SK-N-SH treated with all-trans-retinoic acid at 6 μM for 48 hours (cell line): ENCODE data around the gene TUBGCP3.

Experiments
- ATAC-seq: fragments of 200-7000 bp; cut with Tn5 transposase; 3 replicates; pipeline ENCODE4 v1.9.1; 2020; ENCODE audit warnings: mild to moderate bottlenecking, moderate library complexity
- ARNTL ChIP-seq: fragments of 450-650 bp; formaldehyde crosslinking; IDR thresholded peaks from 2 replicates; pipeline ENCODE4 v1.5.0; 2020; ENCODE audit warnings: low read depth, mild to moderate bottlenecking, moderate library complexity, borderline replicate concordance
- BACH2 ChIP-seq: fragments of 250-450 bp; sonication (Bioruptor Pico); IDR thresholded peaks from 2 replicates; pipeline ENCODE4 v1.9.0; 2021; ENCODE audit warnings: mild to moderate bottlenecking, borderline replicate concordance
- CSDC2 ChIP-seq: fragments of 250-450 bp; sonication (Bioruptor Pico); IDR thresholded peaks from 2 replicates; pipeline ENCODE4 v1.5.0; 2020; ENCODE audit warnings: mild to moderate bottlenecking, moderate library complexity
- ESRRG ChIP-seq: fragments of 250-450 bp; sonication (Bioruptor Pico); IDR thresholded peaks from 2 replicates; pipeline ENCODE4 v1.6.1; 2021; ENCODE audit warnings: mild to moderate bottlenecking
- GLIS3 ChIP-seq: fragments of 250-450 bp; sonication (Bioruptor Pico); IDR thresholded peaks from 2 replicates; pipeline ENCODE4 v1.5.0; 2020; ENCODE audit warnings: mild to moderate bottlenecking, moderate library complexity
- ISL1 ChIP-seq: fragments of 250-450 bp; sonication (Bioruptor Pico); IDR thresholded peaks from 2 replicates; pipeline ENCODE4 v2.1.2; 2022; ENCODE audit warnings: mild to moderate bottlenecking, moderate library complexity
- OSR1 ChIP-seq: fragments of 250-450 bp; sonication (Bioruptor Pico); IDR thresholded peaks from 2 replicates; pipeline ENCODE4 v1.8.0; 2022; ENCODE audit warnings: moderate library complexity, mild to moderate bottlenecking, inconsistent platforms
- PPARA ChIP-seq: fragments of 250-450 bp; sonication (Bioruptor Pico); IDR thresholded peaks from 2 replicates; pipeline ENCODE4 v1.5.0; 2020; ENCODE audit warnings: mild to moderate bottlenecking, borderline replicate concordance
- RARB ChIP-seq: fragments of 250-450 bp; sonication (Bioruptor Pico); IDR thresholded peaks from 2 replicates; pipeline ENCODE4 v1.8.0; 2021; ENCODE audit warnings: mild to moderate bottlenecking, moderate library complexity
- SNAI2 ChIP-seq: fragments of 250-450 bp; sonication (Bioruptor Pico); IDR thresholded peaks from 2 replicates; pipeline ENCODE4 v1.5.0; 2020; ENCODE audit warnings: mild to moderate bottlenecking, moderate library complexity
- TOX ChIP-seq: fragments of 250-450 bp; sonication (Bioruptor Pico); IDR thresholded peaks from 2 replicates; pipeline ENCODE4 v1.8.0; 2021; ENCODE audit warnings: mild to moderate bottlenecking, moderate library complexity, borderline replicate concordance
- ZC3H10 ChIP-seq: fragments of 250-450 bp; sonication (Bioruptor Pico); IDR thresholded peaks from 2 replicates; pipeline ENCODE4 v1.5.1; 2021; ENCODE audit warnings: mild to moderate bottlenecking, moderate library complexity
- ZFP3 ChIP-seq: fragments of 250-450 bp; sonication (Bioruptor Pico); IDR thresholded peaks from 2 replicates; pipeline ENCODE4 v1.5.0; 2020; ENCODE audit warnings: mild to moderate bottlenecking, moderate library complexity
- ZFP30 ChIP-seq: fragments of 450-650 bp; formaldehyde crosslinking; IDR thresholded peaks from 2 replicates; pipeline ENCODE4 v1.5.0; 2022; ENCODE audit warnings: mild to moderate bottlenecking, moderate library complexity
- ZNF565 ChIP-seq: fragments of 450-650 bp; formaldehyde crosslinking; conservative IDR thresholded peaks from 2 replicates; pipeline ENCODE4 v1.5.0; 2020; ENCODE audit warnings: low read depth, mild to moderate bottlenecking, moderate library complexity
- ZNF70 ChIP-seq: fragments of 450-650 bp; formaldehyde crosslinking; IDR thresholded peaks from 2 replicates; pipeline ENCODE4 v1.5.0; 2020; ENCODE audit warnings: mild to moderate bottlenecking, moderate library complexity
- ZNF8 ChIP-seq: fragments of 450-650 bp; formaldehyde crosslinking; IDR thresholded peaks from 2 replicates; pipeline ENCODE4 v1.5.0; 2020; ENCODE audit warnings: mild to moderate bottlenecking, moderate library complexity
- TF ChIP-seq, protein P1 (sequence below): fragments of 250-450 bp; sonication (Bioruptor Pico); IDR thresholded peaks from 2 replicates; pipeline ENCODE4 v1.8.0; 2021; ENCODE audit warnings: low read depth, mild to moderate bottlenecking, moderate library complexity, borderline replicate concordance
- TF ChIP-seq, protein P2 (sequence below): fragments of 250-450 bp; sonication (Bioruptor Pico); IDR thresholded peaks from 2 replicates; pipeline ENCODE4 v1.5.1; 2021; ENCODE audit warnings: mild to moderate bottlenecking, moderate library complexity
- TF ChIP-seq, protein P3 (sequence below): fragments of 250-450 bp; sonication (Bioruptor Pico); IDR thresholded peaks from 2 replicates; pipeline ENCODE4 v1.5.1; 2020; ENCODE audit warnings: low read depth, mild to moderate bottlenecking, moderate library complexity
- TF ChIP-seq, protein P4 (sequence below): fragments of 250-450 bp; sonication (Bioruptor Pico); IDR thresholded peaks from 2 replicates; pipeline ENCODE4 v1.5.0; 2020; ENCODE audit warnings: mild to moderate bottlenecking, moderate library complexity
- TF ChIP-seq, protein P5 (sequence below): fragments of 250-450 bp; sonication (Bioruptor Pico); IDR thresholded peaks from 2 replicates; pipeline ENCODE4 v1.8.0; 2020; ENCODE audit warnings: mild to moderate bottlenecking, moderate library complexity, borderline replicate concordance

TUBGCP3 gene

DNA sequence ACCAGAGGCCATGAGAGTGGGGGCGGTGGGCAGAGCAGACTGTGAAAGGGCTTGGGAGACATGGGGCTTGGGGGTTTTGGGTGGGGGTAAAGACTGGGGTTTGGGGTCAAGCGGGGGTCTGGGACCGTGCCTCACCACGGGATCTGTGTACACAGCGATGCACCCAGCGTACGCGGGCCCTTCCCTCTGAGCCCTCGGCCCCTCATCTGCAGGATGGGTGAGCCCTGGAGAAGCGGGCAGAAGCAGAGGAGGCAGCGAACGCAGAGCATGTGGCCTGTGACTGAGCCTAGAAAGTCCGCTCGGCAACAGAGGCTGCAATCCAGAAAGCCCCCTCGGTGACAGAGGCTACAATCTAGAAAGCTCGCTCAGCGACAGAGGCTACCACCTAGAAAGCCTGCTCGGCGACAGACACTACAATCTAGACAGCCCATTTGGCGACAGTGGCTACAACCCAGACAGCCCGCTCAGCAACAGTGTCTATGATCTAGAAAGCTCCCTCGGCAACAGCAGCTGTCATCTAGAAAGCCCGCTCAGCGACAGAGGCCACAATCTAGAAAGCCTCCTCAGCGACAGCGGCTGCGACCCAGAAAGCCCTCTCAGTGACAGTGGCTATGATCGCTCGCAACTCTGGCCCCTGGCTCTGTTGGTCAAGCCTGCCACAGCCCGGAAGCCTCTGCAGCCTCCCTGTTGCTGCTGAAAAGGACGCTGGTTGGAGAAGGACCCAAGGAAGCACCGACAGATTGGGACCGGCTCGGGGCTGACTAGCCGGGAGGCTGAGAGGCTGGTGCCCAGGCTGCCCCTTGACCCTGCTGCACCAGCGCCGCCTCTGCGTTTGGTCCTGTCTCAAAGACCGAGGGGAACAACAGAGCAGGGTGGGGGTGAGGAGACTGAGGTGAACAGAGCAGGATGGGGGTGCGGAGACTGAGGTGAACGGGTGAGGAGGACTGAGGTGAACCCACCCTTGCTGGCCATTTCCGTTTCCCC, 143.2 kb downstream of the TUBGCP3 start:
- TF ChIP-seq ZFP30 (CRISPR knock-in tag) (no peak), ESRRG (CRISPR knock-in tag) (no peak)
- TF ChIP-seq, protein P1, sequence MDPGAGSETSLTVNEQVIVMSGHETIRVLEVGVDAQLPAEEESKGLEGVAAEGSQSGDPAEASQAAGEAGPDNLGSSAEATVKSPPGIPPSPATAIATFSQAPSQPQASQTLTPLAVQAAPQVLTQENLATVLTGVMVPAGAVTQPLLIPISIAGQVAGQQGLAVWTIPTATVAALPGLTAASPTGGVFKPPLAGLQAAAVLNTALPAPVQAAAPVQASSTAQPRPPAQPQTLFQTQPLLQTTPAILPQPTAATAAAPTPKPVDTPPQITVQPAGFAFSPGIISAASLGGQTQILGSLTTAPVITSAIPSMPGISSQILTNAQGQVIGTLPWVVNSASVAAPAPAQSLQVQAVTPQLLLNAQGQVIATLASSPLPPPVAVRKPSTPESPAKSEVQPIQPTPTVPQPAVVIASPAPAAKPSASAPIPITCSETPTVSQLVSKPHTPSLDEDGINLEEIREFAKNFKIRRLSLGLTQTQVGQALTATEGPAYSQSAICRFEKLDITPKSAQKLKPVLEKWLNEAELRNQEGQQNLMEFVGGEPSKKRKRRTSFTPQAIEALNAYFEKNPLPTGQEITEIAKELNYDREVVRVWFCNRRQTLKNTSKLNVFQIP = no peak
- TF ChIP-seq, all 23 proteins: peak for 0
- peak; percentile 31 for ATAC-seq

DNA sequence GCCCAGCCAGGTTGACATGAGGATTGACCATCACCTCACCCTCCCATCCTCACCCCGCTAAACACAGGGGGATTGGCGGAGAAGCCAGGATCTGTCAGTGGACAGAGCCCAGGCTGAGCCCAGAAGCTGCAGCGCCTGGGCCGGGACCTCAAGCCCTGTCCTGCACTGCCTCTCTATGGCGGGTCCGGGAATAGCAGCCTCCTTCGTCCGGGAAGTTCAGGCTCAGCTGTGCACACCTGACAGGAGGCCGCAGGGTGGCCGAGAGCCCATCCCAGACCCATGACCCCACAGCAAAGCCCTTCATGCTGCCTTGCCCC, 144.0 kb downstream of the TUBGCP3 start:
- ATAC-seq = peak; percentile 93
- no peak for TF ChIP-seq OSR1 (CRISPR knock-in tag)
- TF ChIP-seq, protein P2, sequence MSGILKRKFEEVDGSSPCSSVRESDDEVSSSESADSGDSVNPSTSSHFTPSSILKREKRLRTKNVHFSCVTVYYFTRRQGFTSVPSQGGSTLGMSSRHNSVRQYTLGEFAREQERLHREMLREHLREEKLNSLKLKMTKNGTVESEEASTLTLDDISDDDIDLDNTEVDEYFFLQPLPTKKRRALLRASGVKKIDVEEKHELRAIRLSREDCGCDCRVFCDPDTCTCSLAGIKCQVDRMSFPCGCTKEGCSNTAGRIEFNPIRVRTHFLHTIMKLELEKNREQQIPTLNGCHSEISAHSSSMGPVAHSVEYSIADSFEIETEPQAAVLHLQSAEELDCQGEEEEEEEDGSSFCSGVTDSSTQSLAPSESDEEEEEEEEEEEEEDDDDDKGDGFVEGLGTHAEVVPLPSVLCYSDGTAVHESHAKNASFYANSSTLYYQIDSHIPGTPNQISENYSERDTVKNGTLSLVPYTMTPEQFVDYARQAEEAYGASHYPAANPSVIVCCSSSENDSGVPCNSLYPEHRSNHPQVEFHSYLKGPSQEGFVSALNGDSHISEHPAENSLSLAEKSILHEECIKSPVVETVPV (CRISPR knock-in tag) = no peak
- no peak for TF ChIP-seq ZFP3 (CRISPR knock-in tag)
- TF ChIP-seq, protein P3, sequence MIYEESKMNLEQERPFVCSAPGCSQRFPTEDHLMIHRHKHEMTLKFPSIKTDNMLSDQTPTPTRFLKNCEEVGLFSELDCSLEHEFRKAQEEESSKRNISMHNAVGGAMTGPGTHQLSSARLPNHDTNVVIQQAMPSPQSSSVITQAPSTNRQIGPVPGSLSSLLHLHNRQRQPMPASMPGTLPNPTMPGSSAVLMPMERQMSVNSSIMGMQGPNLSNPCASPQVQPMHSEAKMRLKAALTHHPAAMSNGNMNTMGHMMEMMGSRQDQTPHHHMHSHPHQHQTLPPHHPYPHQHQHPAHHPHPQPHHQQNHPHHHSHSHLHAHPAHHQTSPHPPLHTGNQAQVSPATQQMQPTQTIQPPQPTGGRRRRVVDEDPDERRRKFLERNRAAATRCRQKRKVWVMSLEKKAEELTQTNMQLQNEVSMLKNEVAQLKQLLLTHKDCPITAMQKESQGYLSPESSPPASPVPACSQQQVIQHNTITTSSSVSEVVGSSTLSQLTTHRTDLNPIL (CRISPR knock-in tag) = no peak
- TF ChIP-seq ZNF565 = no peak
- TF ChIP-seq ARNTL (CRISPR knock-in tag) = no peak
- TF ChIP-seq ZNF70 = no peak
- TF ChIP-seq ZNF8 = no peak
- no peak for TF ChIP-seq ZC3H10 (CRISPR knock-in tag)
- TF ChIP-seq TOX (CRISPR knock-in tag) = no peak
- TF ChIP-seq PPARA = no peak
- no peak for TF ChIP-seq BACH2
- no peak for TF ChIP-seq ESRRG (CRISPR knock-in tag)
- TF ChIP-seq, protein P4, sequence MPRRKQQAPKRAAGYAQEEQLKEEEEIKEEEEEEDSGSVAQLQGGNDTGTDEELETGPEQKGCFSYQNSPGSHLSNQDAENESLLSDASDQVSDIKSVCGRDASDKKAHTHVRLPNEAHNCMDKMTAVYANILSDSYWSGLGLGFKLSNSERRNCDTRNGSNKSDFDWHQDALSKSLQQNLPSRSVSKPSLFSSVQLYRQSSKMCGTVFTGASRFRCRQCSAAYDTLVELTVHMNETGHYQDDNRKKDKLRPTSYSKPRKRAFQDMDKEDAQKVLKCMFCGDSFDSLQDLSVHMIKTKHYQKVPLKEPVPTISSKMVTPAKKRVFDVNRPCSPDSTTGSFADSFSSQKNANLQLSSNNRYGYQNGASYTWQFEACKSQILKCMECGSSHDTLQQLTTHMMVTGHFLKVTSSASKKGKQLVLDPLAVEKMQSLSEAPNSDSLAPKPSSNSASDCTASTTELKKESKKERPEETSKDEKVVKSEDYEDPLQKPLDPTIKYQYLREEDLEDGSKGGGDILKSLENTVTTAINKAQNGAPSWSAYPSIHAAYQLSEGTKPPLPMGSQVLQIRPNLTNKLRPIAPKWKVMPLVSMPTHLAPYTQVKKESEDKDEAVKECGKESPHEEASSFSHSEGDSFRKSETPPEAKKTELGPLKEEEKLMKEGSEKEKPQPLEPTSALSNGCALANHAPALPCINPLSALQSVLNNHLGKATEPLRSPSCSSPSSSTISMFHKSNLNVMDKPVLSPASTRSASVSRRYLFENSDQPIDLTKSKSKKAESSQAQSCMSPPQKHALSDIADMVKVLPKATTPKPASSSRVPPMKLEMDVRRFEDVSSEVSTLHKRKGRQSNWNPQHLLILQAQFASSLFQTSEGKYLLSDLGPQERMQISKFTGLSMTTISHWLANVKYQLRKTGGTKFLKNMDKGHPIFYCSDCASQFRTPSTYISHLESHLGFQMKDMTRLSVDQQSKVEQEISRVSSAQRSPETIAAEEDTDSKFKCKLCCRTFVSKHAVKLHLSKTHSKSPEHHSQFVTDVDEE (CRISPR knock-in tag) = no peak
- no peak for TF ChIP-seq SNAI2 (CRISPR knock-in tag)
- no peak for TF ChIP-seq RARB

DNA sequence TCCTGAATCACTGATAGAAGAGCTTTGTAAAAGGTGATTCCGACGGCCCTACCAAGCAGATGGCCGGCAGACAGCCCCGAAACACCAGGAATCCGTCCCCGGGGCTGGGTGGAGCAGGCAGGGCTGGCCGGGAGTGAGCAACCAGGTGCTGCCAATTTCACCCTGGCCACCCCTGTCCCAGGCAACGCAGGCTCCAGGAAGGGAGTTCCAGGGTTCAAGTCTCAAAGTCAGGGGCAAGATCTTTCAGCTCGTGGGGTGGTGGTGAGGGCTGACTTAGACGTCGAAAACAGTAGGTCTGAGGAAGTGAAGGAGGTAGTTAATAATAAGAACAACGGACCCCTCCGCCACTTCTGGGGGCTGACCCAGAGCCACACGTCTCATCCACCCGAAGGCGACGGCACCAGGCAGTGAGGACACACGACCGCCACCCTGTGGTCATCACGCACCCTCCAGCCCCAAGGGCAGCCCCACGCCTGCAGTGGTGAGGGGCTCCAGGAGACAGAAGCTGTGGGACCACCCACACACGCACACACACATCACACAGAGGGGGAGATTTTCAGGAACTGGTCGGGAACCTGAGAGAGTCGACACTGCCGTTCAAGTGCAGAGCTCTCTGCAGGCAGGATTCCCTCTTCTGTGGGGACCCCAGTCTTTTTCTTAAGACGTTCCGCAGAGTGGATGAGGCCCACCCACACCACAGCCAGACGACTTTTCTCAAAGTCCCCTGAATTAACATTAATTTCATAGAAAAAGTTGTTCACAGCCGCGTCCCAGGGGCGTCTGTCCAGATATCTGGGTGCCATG, 144.6 kb downstream of the TUBGCP3 start:
- TF ChIP-seq ZNF565 (no peak), OSR1 (CRISPR knock-in tag) (no peak), TOX (CRISPR knock-in tag) (no peak), ZNF8 (no peak), SNAI2 (CRISPR knock-in tag) (no peak)
- TF ChIP-seq, all 23 proteins: peak for 0
- peak; percentile 64 for ATAC-seq

DNA sequence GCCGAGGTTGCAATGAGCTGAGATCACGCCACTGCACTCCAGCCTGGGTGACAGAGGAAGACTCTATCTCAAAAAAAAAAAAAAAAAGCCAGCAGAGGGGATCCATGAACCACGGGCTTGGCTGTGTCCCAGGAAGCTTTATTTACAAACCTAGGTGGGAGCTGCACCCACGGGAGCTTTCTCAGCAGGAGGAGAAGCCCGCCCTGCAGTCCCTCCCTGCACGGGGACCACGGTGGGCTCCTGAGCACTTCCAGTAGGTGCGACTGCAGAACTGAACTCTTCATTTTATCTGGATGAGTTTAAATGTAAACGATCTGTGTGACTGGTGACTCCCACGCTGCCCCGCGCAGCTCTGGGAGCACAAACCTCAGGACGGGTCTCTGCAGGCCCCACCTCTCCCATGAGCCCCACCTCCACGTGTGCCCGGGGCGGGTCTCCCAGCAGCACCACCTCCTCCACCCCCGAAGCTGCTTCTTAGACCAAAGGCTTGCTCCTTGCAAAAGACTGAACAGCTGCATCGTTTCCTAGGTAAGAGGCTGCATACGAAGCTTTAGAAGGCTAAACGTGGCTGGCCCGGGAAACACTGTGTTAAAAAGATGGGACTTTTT, 145.4 kb downstream of the TUBGCP3 start:
- ATAC-seq = no peak
- TF ChIP-seq ISL1 (CRISPR knock-in tag) = no peak
- TF ChIP-seq, protein P4 (CRISPR knock-in tag) = no peak
- TF ChIP-seq ZC3H10 (CRISPR knock-in tag) = no peak
- TF ChIP-seq ZFP3 (CRISPR knock-in tag) = no peak
- TF ChIP-seq RARB = no peak
- TF ChIP-seq CSDC2 = no peak
- TF ChIP-seq GLIS3 (CRISPR knock-in tag) = no peak
- TF ChIP-seq, protein P5, sequence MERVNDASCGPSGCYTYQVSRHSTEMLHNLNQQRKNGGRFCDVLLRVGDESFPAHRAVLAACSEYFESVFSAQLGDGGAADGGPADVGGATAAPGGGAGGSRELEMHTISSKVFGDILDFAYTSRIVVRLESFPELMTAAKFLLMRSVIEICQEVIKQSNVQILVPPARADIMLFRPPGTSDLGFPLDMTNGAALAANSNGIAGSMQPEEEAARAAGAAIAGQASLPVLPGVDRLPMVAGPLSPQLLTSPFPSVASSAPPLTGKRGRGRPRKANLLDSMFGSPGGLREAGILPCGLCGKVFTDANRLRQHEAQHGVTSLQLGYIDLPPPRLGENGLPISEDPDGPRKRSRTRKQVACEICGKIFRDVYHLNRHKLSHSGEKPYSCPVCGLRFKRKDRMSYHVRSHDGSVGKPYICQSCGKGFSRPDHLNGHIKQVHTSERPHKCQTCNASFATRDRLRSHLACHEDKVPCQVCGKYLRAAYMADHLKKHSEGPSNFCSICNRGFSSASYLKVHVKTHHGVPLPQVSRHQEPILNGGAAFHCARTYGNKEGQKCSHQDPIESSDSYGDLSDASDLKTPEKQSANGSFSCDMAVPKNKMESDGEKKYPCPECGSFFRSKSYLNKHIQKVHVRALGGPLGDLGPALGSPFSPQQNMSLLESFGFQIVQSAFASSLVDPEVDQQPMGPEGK = no peak
- no peak for TF ChIP-seq BACH2
